HG03558 (cell line): ENCODE measurements around the gene CPN2.

Source experiments
- ATAC-seq: cut with Tn5 transposase; IDR thresholded peaks from one replicate; pipeline ENCODE4 v1.9.1; 2021; ENCODE audit warnings: moderate number of reproducible peaks; ENCODE audit not compliant: unreplicated experiment; ENCODE audit errors: extremely low read depth

CPN2 gene

DNA sequence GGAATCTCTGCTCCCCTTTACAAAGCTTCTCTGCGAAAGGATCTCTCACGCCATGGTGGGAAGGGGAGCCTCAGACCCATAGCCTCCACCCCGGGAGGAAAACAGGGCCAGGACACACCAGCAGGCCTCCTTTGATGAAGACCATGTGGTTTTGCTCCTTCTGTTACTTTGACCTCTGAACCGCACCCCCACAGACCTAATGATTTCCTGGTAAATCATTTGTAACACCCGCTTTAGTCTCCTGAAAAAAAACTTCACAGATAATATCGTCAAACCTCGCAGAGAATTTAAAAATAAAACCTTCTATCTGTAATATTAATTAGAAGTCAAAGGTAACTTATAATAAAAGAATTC, 18.3 kb downstream of the CPN2 start:
- no peak for ATAC-seq

DNA sequence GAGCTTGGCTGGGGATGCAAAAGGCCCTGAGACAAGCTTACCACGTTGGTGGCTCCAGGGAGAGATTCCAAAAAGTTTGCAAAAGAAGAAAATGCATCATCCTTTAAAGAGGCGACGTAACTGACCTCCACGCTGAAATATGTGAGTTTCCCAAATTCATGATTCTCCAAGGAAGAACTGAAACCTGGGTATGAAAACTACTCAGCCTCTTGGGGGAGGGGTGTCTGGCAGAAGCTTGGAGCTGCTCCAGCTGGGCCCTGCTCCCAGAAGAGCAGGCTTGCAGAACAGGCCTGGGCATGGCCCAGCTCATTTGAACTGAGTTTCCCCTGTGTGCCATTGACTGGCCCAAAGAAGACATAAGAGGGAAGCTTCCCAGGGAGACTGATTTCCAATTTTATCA, 20.5 kb downstream of the CPN2 start:
- ATAC-seq, result no peak

DNA sequence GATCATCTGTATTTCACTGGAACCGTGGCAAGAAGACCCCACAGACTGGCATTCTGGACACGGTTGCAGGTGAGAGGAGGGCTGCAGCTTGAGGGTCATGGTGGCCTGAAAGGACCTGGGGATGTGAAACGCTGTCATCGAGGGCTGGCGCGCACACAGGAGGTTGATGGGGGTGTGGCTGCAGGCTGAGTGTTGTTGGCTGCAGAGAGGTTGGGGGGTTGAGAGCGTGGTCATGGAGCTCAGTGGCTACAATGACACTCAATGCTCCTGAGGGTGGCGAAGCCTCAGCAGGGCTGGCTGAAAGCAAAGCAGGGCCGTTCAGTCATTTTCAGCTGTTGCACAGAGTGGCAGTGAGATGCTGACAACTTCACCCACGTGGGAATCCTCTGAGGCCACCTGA, 21.0 kb downstream of the CPN2 start:
- ATAC-seq, result no peak

GRCh38 chr3:194329583-194329965, 21.6 kb downstream of the CPN2 start:
- ATAC-seq, result no peak

DNA sequence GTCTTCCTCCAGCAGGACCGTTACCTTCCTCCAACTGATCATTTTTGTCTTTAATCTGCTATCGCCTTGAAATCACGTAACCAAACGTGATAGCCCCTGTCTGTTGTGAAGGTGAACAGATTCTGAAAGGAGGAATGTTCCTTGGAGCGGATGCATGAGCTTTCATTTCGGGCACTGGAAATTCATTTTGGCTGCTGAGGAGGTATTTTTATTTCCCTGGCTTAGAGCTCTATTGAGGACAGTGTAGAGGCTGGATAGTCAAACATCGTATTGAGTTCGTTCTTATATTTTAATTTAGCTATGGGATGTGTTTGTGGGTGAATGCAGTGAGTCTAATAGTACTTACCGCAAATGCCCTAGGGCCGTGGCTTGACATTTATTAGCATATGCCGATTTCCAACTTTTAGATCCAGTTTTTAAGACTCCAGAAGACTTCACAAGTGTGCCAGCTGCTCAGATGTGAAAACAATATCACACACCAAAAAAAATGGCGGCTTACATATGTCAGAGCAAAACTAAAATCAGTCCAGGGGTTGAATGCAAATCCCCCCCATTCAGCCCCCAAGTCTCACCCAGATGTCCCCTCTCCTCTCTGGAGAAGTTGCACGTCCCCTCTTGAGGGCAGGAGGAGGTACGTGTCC, 22.1 kb downstream of the CPN2 start:
- ATAC-seq, result no peak

DNA sequence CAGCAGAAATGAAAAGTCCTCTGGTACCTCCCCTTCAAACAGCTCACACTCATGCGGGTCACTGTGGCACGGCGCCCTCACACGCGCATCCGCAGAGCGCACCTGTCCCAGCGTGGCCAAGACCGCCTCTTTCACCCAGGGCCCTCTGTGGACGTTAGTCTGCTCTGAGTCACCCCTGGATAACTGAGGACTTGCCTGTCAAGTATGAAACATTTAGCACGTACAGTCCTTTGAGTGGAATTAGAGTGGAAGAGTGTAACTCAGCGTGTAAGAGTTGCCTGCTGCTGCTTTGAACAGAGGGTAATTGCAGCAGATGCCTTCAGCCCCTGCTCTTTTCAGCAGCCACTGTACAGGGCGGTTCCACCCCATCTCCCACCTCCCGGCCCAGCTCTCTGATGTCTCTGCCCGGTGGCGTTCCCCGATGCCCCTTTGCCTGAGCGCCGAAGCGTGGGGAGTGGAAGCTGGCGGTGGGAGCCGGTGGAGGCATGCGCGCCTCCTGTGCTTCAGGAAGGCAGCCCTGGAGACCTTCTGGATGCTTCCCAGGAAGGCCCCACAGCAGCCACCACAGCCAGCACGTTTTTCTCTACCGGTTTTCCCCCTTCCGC, 23.0 kb downstream of the CPN2 start:
- no peak for ATAC-seq

DNA sequence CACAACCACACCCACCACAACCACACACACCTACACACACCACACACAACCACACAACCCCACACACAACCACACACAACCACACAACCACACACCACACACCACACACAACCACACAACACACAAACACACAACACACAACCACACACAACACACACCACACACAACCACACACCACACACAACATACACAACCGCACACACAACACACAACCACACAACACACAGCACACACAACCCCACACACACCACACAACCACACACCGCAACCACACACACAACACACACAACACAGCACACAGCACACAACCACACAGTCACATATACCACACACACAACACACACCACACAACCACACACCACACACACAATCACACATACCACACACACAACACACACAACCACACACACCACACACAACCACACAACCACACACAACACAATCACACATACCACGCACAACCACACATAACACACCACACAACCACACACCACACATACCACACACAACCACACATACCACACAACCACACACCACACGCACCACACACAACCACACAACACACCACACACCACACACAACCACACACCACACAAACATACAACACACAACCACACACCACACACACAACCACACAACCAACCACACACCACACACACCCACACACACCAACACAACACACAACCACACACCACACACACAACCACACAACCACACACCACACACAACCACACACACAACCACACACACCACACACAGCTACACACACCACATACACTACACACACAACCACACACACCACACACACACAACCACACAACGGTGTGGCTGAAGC, 23.7 kb downstream of the CPN2 start:
- no peak for ATAC-seq

DNA sequence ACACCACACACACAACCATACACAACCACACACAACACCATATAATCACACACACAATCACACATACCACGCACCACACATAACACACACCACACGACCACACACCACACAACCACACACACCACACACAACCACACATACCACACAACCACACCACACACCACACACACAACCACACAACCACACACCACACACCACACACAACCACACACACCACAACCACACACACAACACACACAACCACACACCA, 24.2 kb downstream of the CPN2 start:
- no peak for ATAC-seq

DNA sequence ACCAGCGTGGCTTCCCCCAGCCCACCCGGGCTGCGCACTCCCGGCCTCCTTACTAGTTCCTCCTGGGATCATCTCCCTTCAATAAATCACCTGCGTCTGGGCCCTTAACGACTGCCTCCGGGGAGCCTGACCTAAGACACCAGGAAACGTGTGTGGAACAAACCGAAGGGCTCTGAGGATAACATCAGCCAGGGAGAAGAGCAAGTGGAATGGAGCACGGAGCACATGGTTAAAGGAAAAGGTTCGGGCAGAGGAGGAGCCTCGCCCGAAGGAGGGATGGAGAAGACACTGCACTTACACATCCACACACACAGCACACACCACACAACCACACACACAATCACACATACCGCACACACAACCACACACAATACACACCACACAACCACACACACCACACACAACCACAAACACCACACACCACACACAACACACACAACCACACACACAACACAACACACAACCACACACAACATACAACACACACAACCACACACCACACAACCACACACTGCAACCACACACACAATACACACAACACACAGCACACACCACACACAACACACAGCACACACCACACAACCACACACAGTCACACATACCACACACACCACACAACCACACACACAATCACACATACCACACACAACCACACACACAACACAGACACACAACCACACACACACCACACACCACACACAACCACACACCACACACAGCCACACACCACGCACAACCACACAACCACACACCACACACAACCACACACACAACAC, 24.7 kb downstream of the CPN2 start:
- ATAC-seq, result no peak

- ATAC-seq, result no peak
Observed at GRCh38 chr3:194325424-194326153, 25.5 kb downstream of the CPN2 start.

DNA sequence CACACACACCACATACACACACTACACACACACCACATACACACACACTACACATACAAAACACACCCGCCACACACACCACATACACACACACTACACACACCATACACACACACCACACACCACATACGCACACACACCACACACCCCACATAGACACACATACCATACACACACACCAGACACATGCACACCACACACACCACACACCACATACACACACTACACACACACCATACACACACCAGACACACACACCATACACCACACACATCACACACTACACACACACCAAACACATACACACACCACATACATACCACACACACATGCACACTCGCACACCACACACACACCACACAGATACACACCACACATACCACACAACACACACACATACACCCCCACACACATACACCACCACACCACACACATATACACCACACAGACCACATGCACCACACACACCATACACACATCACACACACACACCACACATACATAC, 26.3 kb downstream of the CPN2 start:
- no peak for ATAC-seq

- ATAC-seq, result no peak
Observed at GRCh38 chr3:194323785-194324735, 27.1 kb downstream of the CPN2 start.

GRCh38 chr3:194322678-194323211, 28.4 kb downstream of the CPN2 start:
- ATAC-seq, result no peak

GRCh38 chr3:194321693-194322640, 29.2 kb downstream of the CPN2 start:
- no peak for ATAC-seq

DNA sequence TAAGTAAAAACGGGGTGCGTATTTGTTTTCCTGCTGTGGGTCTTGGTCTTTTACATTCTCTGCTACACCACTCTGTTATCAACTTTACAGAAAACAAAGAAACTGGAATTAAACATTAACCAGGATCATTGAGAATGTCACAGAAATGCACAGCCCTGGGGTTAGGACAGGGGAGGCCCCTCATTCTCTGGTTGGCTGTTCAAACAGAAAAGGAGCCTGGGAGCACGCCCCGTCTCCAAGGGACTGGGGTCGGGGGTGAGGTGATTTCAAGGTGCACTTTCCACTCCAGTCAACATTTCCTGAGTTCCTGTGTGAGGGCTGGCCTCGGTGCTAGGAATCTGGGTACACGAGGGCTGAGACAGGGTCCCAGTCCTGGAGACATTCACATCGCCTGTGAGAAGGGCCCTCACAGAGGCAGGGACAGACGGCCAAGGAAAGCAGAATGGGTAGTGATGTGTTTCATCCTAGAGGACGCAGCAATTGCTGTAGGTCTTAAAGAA, 30.3 kb downstream of the CPN2 start:
- ATAC-seq, result no peak

GRCh38 chr3:194320100-194320499, 31.0 kb downstream of the CPN2 start:
- ATAC-seq, result no peak

- ATAC-seq, result no peak
Observed at GRCh38 chr3:194318511-194319161, 32.5 kb downstream of the CPN2 start.
